COLO829 (cell line): Measurements from ENCODE around the gene SLC9A4.

Experiments used
- DNase-seq: peaks from one replicate; pipeline ENCODE4 v3.0.0; 2012; ENCODE audit warnings: low spot score

Gene SLC9A4, protein sequence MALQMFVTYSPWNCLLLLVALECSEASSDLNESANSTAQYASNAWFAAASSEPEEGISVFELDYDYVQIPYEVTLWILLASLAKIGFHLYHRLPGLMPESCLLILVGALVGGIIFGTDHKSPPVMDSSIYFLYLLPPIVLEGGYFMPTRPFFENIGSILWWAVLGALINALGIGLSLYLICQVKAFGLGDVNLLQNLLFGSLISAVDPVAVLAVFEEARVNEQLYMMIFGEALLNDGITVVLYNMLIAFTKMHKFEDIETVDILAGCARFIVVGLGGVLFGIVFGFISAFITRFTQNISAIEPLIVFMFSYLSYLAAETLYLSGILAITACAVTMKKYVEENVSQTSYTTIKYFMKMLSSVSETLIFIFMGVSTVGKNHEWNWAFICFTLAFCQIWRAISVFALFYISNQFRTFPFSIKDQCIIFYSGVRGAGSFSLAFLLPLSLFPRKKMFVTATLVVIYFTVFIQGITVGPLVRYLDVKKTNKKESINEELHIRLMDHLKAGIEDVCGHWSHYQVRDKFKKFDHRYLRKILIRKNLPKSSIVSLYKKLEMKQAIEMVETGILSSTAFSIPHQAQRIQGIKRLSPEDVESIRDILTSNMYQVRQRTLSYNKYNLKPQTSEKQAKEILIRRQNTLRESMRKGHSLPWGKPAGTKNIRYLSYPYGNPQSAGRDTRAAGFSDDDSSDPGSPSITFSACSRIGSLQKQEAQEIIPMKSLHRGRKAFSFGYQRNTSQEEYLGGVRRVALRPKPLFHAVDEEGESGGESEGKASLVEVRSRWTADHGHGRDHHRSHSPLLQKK

DNA sequence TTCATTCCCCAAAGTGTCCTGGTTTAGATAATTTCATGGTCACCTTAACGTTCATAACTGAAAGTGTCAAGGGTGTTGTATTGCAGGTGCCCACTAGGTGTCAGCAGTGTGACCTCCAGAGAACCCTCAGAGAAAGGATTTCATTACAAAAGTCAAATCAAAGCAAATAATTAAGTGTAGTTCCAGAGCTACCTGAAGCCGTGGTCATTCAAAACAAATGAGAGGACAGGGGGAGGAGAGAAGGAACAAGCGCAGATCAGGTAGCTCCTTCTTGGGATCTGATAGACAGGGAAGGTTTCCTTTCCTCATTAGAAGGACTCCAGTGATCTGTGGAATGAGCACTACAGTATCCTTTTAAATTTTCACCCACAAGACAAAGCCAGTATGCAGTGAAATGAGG is at the start of gene SLC9A4:
Gene SLC9A4 (plus strand): TSS at position 207 of the 400 bp plus-strand sequence. CDS start 534 bp downstream, outside the sequence.
- DNase-seq = peak; percentile 34

DNA sequence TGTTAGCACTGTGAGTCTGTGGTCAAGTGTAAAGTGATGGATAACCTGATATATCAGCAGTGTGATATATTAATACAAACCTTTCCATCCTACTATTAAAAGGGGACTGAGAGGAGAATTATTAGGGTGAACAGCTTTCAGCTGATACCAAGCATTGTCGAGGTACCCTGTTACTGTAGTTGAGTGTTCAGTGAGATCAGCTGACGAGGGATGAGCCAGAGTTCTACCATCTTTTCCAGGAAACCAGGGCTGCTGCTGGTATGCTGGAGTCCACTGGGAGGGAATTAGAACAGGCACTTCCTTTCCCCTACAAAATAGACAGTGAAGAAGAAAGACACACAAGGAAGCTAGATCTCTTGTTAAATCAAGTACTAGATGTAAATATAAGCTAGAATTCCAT is 49.7 kb upstream of the SLC9A4 start:
- no peak for DNase-seq

DNA sequence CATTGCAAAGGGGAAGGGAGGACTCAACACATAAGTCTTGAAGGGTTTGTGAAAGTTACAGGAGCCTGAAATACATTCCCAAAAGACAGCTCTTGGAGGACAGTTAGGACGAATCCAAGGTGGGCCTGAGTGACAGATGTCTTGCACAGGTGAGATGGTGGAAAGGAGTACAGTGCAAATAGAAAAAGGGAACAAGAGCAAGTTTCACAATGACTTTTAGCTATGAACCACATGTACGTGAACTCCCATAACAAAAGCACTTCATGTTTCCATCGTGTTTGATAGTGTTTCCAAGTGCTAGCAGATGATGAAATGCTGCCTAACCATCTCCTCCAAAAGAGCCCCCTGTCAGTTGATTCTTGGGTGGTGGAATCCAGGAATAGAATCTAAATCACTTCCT is 48.3 kb upstream of the SLC9A4 start:
- no peak for DNase-seq

DNA sequence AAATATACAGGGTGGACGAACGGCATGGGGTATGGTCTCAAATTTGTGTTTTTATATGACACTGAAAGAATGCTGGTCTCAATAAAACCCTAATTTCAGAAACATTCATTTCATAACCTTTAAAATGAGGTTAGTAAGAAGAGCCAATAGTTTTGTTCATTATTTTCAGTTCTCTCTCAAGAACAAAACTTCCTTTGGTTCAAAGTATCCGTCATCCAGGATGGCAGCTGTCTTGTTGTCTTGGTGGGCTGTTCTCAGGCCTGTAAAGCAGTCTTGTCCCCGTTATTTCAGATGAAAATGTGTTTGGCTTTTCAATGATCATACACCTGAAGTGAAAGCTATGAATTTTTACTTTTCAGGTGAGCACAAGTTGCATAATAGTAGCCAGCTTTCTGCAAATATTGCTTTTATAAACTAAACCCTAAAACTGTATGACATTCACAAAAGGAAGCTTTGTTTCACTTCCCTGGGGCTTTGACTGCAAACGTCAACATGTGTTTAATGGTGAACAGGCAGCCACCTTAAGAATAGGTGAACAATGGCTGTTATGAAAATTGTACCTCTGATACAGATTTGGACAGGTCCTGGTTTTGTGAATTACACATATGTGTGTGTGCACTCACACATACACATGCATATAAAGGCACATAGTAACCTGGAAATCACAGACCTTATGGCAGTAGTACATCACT is 47.4 kb upstream of the SLC9A4 start:
- DNase-seq = no peak

DNA sequence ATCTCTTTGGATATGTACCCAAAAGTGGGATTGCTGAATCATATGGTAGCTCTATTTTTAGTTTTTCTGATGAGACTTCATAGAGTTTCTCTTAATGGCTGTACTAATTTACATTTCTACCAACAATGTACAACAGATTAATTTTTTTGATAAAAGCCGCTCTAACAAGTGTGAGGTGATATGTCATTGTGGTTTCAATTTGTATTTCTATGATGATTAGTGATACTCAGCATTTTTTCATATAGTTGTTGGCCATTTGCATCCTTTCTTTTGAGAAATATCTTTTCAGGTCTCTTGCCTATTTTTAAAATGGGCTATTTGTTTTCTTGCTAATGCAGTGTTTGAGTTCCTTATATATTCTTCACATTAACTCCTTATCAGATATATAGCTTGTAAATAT is 45.8 kb upstream of the SLC9A4 start:
- DNase-seq = no peak

DNA sequence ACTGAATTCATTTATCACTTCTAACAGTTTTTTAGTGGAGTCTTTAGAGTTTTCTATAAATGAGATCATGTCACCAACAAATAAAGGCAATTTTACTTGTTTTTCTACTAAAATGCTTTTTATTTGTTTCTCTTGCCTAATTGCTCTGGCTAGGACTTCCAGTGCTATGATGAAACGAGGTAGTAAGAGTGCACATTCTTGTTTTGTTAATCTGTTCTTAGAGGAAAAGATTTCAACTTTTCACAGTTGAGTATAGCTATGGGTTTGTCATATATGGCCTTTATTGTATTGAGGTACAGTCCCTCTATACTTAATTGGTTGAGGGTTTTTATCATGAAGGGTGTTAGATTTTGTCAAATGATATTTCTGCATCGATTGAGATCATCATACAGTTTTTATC is 44.5 kb upstream of the SLC9A4 start:
- no peak for DNase-seq

DNA sequence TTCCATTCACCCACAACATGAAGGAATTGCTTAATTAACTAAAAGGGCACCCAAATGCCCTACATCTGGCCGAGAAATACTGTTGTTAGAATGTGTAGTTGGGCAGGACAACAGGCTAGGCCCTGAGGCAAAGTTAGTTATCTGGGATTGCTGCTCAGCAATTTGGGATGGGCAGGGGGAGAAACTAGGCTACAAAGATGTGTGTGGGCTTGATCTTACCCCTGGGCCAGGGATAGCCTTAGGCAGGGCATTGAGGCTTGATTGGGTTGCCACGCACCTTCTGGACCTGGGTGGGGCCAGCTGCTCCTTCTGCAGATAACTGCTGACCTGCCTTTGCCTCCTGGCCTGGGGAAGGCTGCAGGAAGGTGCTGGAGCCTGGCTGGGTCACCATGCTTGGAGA is 40.6 kb upstream of the SLC9A4 start:
- DNase-seq = no peak

DNA sequence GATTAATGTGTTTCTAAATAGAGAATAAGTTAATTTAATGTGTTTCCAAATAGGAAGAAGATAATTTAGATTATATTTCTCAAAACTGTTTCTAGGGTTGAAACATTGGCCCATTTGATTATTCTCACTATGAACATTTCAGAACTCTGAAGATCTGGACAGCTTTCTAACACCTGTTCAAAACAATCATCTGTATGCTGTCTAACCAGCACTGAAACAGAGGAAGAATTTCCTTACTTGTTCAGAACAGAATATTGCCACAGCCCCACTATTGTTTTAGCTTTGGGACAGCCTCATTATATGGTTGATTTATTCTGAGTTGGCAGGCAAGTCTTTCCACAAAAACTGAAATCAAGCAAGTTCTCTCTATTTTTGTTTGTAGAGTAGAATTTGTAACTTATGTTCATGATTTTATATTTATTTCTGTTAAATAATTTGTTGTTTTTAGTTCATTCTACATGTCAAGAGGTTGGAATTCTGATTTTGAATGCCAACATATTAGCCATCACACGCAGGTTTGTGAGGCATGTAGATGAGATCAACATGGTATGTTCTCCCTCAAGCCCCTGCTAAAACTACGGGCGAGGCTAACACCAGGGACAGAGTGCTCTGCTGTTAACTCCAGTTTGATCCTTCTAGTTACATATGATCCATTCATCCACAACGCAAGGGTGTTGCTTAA is 38.9 kb upstream of the SLC9A4 start:
- DNase-seq = no peak

DNA sequence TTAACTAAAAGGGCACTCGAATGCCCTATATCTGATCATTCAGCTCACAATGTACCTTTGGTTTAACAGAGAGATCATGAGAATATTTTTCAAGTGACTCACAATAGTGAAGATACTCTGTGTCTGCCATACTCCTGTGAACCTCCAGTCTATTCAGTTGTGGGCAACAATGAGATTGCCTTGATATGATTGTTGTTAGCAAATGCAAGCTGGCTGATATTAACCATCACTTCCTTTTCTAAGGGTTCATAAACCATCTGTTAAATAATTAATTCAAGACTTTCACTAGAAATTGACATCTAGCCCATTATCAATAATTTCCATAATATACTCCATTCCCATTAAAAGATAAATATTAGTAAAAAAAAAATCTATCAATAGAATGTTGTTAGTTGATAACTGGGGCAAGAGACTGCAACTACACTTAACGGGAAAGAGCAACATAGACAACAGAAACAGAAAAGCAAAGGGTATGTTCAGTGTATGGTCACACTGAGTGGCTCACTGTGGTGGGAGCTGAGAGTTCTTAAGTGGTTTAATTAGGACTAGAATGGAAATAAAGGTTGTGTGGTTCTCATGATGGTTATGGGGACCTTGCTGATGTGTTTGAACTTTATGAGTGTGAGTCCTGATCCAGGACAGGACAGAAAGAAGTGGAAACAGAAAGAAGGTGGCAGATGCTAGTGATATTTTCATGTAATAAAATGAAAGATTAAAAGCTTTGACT is 38.2 kb upstream of the SLC9A4 start:
- DNase-seq = no peak

DNA sequence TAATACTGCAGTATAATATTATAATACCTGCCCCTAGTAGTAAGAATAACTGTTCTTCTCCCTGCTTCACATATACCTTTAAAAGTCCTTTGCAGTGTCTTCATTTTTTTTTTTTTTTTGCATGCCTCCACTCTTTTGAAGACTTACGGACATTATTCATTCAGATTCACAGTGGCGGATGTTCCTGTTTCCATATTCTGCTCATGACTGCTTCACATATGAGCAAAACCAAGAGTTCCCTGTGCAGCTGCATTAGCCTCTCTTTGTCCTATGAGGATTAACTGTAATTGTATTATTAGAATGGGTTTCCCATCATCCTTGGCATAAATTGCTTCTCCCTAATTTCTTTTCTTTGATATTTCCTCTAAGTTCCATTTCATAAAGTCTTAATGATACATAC is 37.3 kb upstream of the SLC9A4 start:
- DNase-seq = no peak

DNA sequence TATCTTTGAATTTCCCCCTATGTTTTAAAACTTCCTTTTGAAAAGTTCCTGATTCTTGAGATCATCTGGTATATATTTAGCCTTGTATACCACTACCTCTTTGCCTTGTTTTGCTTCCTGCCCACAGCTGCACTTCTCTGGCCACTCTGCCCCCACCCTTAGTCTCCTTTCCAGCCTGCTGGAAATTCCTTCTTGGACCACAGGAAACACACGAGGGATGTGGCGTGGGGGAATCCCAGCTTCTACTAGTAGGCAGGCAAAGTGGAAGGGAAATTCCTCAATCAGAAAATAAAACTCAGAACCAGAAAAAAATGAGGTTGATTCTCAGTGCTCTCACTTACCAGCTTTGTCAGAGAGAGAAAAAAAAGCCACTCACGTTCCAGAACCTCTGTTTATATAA is 36.7 kb upstream of the SLC9A4 start:
- DNase-seq = no peak

DNA sequence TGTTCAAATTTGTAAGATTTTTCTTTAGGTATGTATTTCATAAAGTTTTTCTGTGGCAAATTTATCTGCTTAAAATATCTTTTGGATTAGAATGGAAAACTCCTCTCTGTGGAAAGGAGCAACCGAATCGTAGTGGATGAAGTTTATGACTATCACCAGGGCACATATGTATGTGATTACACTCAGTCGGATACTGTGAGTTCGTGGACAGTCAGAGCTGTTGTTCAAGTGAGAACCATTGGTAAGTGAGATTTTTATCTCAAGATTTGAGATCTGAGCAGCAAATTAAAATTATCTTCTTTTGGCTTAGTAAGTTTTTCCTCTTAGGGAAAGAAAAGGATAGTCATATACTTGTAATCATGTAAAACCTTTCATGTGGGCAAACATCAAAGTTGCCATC is 35.9 kb upstream of the SLC9A4 start:
- DNase-seq = no peak

DNA sequence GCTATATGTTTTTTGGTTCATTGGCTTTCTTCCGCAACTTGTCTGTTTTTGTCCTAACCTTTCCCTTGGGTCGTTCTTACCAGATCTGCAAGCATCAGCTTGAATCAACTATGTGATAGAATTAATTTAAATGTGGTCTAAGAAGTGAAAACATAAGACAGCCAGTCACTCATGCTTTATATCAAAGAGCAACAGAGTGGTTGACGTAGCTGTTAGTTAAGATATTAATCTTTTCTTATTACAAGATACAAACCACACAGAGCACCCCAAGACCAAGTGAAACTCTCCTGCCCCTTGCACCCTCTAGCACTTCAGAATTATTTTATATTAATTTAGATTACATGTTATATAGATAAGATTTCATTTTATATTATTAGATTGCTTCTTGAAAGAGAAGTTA is 34.9 kb upstream of the SLC9A4 start:
- DNase-seq = no peak

DNA sequence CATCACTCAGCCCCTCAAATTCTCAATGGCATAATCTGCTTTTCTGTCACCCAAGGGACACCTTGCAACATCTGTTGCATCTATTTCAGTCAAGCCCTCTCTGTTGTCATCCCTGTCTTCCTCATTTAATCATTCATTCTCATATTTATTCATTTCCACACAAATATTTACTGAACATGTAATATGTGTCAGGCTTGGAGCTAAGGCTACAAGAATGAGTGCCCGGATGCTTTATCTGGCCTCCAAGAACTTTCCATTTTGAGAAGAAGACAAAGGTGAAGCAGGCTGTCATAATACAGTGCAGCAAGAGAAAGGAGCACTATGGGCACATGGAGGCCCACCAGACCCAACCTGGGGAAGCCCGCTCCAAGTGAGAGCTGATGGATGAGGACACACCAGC is 34.4 kb upstream of the SLC9A4 start:
- DNase-seq = no peak

DNA sequence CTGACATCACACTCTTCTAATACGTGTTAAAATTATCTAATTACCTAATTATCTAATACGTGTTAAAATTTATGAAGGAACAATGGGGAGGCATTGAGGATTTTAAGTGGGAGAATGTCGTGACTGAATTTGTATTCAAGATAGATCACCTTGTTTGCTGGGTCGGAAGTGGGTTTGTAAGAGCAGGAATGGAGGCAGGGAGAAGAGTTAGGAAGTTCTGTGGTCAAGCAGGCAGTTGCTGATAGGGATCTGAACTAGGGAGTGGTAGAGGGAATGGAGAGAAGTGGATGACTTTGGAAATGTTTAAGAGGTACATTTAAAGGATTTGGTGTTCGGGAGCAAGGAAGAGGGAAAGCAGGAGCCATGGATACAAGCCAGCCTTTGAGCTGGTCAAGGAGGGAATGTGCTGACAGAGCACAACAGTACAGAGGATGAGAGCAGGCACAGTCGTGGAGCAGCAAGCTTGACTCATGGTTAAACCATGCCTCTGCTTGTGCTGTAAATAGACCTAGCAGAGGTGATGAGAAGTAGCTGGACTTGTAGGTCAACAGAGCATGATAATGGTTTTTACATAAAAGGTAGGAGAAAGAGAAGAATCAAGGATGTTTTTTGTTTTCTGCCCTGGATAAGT is 33.8 kb upstream of the SLC9A4 start:
- no peak for DNase-seq

DNA sequence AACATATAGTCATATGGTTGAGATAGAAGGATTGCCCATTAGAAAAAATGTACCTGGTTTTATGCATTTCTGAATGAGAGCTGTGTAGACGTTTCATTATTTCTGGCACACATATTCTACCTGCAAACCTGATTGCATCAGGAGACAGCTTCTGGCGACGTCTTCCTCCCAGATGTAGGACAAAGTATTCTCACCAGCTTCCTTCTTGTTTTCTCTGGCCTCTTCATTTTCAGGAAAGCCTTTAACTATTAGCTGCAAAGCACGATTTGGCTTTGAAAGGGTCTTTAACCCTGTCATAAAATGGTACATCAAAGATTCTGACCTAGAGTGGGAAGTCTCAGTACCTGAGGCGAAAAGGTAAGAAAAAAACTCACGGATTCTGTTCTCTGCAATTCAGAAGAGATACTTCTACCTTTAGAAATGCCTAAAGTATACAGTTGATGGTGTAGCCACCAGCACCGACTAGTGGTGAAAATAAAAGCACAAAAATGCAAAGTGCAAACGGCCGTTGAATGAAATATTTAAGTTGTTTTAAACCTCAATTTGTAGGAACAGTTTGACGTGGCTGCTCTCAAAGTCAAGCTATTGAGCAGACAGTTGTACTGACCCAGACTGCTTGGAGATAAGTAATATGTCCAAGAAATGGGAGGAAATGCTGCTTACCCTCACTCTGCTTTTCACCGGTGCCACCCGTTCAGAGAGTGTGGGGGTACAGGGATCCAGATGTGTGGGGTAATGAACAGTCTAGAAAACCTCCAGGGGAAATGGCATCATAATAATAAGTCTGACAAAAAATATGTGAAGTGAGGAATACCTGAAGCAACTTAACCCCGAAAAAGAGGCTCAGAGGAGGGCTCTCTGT is 29.8 kb upstream of the SLC9A4 start:
- no peak for DNase-seq

DNA sequence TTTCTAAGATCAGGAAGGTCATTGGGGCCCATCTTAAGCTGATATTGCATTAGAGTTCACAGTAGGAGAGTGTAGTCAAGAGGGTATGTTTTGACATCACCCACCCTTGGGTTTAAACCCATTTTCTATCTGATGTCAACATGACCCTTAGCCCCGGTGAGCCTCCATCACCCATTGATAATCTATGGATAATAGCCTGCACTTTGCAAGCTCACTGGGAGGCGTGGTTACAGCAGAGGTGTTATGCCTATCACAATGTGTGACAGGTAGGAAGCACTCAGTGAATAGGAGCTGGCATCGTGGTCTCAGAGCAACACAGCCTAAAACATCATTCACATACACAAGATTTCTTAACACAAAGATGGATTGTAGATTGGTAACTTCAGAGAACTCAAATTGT is 28.8 kb upstream of the SLC9A4 start:
- DNase-seq = no peak

DNA sequence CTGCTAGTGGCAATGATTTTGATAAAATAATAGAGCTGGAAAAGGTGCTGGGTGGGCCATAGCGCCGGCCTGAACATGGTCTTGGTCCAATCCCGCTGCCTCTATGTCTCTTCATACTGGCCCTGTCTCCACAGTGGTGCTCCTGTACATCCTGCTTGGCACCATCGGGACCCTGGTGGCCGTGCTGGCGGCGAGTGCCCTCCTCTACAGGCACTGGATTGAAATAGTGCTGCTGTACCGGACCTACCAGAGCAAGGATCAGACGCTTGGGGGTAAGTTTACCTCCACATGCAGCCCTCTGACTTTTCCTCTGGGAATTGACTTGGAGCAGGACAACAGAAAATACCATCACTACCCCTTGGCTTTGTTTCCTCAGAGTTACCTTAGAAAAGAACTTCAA is 26.1 kb upstream of the SLC9A4 start:
- no peak for DNase-seq

DNA sequence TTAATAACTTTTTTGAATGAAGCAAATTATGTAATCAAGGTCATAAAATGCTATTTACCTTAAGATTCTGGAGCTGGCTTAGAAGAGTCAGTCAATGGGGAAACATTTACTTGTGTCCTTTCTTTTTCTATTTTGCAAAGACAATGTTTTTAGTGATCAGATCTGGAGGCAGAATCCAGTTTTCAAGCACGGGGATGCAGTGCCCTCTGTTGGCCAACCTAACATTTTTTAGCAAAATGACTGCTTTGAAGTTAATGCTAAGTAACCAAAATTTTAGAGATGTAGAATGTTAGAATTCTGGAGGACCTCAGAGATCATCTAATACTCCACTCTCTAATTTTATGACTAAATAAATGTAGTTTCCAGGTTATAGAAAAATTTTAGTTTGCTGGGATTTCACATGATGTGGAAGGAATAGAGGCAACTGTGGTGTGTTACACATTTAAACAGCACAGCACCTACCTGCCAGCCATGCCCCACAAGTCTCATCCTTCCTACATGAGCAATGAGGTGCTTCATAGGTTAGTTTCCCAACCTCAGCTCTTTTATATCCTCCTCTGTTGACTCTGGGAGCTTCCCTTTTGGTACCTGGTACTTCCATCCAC is 23.6 kb upstream of the SLC9A4 start:
- DNase-seq = peak; percentile 54

DNA sequence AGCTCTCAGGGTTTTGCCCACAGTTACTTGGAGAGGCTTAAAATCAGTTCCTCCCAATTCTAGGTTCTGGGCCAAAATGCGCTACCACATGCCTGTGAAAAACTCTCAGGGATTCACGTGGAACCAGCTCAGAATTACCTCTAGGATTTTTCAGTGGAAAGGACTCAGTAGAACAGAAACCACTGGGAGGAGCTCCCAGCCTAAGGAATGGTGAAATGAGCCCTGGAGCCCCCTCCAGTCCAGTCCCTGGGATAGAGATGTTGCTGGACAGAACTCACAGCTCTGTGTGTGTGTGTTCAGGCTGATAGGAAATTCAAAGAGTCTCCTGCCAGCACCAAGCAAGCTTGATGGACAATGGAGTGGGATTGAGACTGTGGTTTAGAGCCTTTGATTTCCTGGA is 21.1 kb upstream of the SLC9A4 start:
- no peak for DNase-seq
